Skin epidermis (tissue), 12 donors: ENCODE data around the gene LLGL2.

Source experiments
- H3K27ac ChIP-seq, 21 experiments: fragments of 200-600 bp; sonication (generic) in 11 of 21; one replicate each; pipeline ENCODE4 v1.5.0; 2020; ENCODE audit warnings: mild to moderate bottlenecking in 3 of 21, inconsistent platforms in 2 of 21, moderate library complexity in 2 of 21
- H3K4me3 ChIP-seq, 7 experiments: fragments of 200-600 bp; sonication (generic) in 2 of 7; one replicate each; pipeline ENCODE4 v1.5.0; 2020; ENCODE audit warnings: inconsistent platforms in 2 of 7, mild to moderate bottlenecking in 2 of 7, moderate library complexity in 1 of 7

Gene LLGL2

DNA sequence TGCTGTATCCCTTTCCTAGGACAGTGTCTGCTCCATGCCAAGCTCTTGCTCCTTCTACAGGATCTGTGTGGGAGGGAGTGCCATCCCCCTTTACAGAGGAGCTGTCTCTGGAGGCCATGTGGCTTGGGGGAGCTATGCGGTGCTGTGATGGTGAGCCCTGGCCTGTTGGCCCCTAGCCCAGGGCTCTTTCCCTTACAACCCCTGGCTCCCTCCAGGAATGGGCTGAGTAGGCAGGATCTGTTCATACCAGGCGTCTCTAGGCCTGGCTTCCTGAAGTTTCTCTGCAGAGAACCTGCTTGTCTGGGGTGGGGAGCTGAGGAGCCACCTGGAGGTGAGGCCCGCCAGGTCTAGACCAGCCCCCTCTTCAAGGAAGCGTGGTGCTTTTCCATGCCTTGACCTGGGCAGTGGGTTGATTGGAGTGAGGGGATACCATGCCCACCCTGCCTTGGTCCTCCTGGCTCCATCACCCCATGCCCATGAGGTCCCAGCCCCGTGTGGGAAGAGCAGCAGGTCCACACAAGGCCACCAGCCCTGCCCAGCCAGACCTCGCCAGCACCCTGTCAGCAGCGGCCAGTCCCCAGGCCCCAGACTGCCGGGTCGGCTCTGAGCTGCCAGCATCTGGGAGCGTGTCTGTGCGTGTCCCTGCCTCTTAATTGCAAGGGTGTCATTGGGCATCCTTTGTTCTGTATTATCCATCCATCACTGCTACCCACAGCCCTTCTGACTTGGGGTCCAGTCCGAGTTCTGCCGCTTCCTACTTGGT lies 14.7 kb downstream of the LLGL2 start:
- Histone ChIP-seq H3K27ac (no peak overlapping the region), H3K4me3 (no peak overlapping the region)

DNA sequence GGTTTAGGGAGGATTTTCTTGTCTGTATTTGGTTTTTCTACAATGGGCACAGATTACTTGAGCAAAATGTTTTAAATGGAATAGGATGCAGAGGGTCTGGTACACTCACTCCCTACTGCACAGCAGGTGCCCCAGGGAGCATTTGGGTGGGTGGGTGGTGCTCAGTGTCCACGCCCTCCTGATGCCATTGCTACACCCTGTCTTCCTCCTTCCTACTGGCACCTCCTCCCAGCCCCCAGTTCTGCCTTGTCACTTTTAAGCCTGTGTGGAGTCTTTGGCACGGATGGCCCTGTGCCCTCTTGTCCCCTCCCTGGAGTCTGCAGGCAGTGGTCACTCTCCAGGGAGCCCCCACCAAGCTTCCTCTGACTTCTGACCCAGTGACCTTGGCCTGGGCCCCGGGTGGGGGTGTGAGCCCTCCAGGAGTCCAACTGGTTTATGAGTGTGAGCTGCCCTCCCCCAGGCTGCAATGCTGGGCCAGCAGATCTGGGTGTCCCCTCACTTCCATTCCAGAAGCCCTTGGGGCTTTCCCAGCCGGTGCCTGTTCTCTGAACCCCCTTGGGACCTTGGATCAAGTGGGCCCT lies 15.5 kb downstream of the LLGL2 start:
- peak overlapping the region in 1 of 21 experiments; percentile 14 for H3K27ac ChIP-seq
- no peak overlapping the region for H3K4me3 ChIP-seq

DNA sequence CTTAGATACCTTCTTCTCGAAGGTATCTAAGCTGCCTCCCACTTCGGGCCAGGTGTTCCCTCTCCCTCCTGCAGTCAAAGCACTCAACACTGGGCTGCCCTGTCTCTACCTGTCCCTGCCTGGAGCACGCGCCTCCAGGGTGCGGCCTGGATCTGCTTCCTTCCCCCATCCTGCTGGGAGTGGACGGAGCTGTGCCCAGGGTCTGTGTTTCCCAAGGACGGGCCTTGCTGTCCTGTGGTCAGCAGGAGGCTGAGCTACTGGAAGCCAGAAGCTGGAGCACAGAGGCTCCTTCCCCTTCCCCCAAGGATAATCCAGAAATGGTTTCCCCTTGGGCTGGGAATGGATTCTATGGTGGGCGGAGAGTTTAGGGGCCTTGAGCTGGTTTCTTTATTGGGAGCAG lies 16.7 kb downstream of the LLGL2 start:
- Histone ChIP-seq H3K4me3 (no peak overlapping the region), H3K27ac (no peak overlapping the region)

DNA sequence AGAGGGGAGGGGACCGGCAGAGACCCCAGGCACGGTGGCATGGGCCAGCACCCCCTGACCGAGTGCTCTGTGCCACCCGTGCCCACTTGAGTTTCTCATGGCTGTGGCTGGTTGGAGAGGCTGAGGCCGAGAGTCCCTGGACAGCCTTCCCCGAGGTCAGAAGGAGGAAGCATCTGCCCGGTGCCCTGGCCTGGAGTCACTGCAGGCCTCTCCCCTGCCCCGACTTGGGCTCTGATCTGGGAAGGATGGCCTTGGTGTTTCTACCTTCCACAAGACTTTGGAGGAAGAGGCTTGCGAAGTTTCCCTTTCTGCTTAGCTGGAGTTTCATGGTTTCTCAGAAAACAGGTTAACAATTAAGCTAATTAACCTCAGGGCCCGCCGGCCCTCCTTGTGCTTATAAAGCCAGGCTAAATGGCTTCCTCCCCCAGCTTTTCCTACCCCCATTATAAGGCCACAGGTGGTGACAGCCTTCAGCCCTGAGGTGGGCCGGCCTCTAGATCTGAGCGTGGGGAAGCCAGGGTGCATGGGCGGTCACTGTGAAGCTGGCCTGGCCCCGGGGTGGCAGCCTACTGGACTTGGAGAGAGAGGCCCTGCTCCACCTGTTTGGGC lies 17.3 kb downstream of the LLGL2 start:
- Histone ChIP-seq H3K27ac (no peak overlapping the region), H3K4me3 (no peak overlapping the region)

- Histone ChIP-seq H3K27ac (peak overlapping the region in 2 of 21 experiments; percentile 34 to 44), H3K4me3 (no peak overlapping the region)
Observed at GRCh38 chr17:75544250-75544649, 18.8 kb downstream of the LLGL2 start.

DNA sequence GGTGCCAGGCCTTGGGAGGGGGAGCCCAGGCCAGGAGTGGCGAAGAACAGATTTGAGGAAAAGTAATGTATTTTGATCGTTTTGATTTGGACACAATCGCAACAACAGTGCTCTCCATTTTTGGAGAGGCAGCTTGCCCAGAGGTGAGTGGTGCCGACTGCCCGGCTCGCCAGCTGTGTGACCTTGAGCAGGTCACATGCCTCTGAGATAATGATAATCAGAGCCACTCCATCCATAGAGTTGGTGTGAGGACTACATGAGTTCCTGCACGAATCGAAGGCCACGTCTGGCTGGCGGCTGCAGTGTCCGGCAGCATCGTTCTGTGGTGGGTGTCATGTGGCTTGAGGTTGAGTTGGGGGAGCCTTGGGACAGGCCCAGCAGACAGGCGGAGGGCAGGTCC lies 20.7 kb downstream of the LLGL2 start:
- no peak overlapping the region for H3K4me3 ChIP-seq
- peak overlapping the region in 1 of 21 experiments; percentile 3 for H3K27ac ChIP-seq

GRCh38 chr17:75547091-75547490 lies 21.6 kb downstream of the LLGL2 start:
- peak overlapping the region in 3 of 21 experiments; percentile 7 to 46 (median 23) for H3K27ac ChIP-seq
- H3K4me3 ChIP-seq = no peak overlapping the region

GRCh38 chr17:75548813-75549212 lies 23.3 kb downstream of the LLGL2 start:
- peak overlapping the region in 16 of 21 experiments; percentile 22 to 91 (median 78) for H3K27ac ChIP-seq
- H3K4me3 ChIP-seq = no peak overlapping the region

DNA sequence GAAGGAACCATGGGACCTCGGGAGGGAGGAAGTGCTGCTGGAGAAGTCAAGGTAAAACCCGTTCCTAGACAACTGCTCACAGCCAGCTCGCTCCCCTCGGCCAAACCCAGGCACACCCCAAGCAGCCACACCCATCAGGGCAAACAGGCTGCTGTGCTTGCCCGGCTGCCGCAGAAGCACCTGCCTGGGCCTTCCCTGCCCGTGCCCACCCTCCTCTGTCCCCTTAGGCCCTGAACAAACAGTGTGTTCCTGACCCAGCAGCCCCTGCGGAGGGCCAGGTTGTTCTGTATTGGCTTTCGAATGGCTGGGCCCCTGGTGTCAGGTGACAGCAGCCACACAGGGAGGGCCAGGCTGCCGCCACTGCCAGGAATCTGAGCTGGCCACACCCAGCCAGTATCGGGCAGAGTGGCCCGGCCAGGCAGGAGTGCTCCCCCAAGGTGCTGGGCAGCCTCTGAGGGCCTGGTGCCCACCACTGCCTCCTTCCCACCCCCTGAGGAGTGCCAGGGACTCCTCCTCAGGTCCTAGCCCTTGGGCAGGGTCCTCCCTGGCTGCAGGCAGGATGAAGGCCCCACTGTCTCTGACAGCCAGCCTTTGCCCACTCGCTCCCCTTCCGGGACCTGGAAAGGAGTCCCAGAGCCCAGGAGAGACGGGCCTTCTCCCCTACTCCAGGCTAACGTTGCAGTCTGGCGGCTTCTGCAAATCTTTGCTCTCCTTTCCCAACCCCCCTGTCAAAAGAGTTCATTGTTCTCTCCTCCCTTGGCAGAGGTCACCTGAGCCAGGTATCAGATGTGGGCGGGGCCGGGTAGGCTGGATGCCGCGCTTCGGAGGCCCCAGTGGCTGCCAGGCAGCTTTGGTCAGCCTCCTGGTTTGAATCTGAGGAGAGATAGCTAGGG lies 24.0 kb downstream of the LLGL2 start:
- peak overlapping the region in 19 of 21 experiments; percentile 53 to 91 (median 80) for H3K27ac ChIP-seq
- H3K4me3 ChIP-seq = no peak overlapping the region

GRCh38 chr17:75550139-75550465 lies 24.6 kb downstream of the LLGL2 start:
- Histone ChIP-seq H3K4me3 (no peak overlapping the region), H3K27ac (peak overlapping the region in 16 of 21 experiments; percentile 16 to 91 (median 80))

- Histone ChIP-seq H3K27ac (peak overlapping the region in 2 of 21 experiments; percentile 54 to 80), H3K4me3 (no peak overlapping the region)
Observed at GRCh38 chr17:75551266-75551665, 25.8 kb downstream of the LLGL2 start.

DNA sequence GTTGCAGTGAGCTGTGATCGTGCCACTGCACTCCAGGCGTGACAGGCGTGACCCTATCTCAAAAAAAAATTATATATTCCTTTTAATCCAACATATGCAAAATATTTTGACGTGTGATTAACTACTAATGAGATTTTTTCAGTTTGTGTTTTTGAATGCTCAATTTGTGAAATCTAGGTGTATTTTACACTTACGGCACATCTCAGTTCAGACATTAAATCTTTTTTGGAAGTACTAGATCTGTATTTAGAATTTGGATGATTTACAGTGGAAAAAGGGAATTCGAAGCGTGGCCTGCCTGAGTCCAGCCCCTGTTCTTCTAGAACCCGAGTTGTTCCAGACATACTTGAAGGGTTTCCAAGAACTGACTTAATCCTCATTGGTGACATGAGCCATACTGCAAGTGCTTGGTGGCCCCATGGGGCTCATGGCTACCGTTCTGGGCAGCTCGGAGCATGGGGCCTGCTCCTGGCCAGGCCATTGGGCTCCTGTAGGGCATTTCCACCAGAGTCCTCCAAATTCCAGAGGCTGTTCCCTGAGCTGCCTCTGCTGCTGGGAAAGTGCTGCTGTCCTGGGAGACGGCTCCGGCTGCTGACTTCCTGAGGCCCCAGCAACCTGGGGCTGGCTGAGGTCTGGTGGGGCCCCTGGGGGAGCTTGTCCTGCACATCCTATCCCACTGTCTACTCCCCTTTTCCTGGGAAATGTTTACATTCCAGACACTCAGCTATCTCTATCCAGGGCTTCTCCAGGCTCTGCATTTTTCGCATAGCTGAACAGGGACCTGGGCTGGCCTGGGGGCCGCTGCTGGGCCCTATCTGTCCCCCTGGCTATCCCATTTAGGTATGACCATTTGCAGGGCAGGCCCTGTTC lies 27.2 kb downstream of the LLGL2 start:
- Histone ChIP-seq H3K27ac (no peak overlapping the region), H3K4me3 (no peak overlapping the region)

GRCh38 chr17:75553295-75554110 lies 28.0 kb downstream of the LLGL2 start:
- Histone ChIP-seq H3K4me3 (no peak overlapping the region), H3K27ac (no peak overlapping the region)

- H3K27ac ChIP-seq = no peak overlapping the region
- H3K4me3 ChIP-seq = no peak overlapping the region
Observed at GRCh38 chr17:75555679-75556153, 30.2 kb downstream of the LLGL2 start.

DNA sequence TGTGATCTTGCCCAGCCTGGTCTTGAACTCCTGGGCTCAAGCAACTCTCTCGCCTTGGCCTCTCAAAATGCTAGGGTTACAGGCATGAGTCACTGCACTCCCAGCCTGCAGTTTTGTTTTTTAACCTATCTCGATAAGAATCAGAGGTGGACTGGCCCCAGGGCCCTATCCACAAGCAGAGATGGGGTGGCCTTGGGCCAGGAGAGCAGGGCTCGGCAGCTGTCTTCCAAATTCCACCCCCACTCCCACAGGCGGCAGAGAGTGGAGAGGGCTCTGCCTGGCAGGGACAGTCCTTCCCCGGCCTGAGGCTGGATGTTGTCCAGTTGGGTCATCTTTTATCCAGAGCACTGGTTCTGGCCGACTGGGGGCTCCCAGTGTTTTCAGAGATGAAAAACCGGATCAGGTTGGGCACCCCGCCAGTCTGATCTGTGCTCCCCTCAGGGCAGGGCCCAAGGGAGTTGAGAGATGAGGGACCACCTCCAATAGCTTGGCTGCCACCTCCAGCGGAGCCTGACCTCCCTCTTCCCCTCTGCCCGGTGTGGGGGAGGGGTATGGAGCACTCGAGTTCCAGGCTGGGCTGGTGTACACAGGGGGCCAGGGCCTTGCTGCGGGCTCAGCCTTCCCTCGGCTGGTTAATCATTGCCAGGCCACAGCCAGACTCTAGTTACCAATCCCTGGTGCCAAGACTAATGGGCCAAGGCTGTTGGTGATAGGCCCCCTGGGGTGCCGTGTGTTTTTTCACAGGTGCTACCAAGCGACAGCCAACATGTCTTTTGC lies 31.8 kb downstream of the LLGL2 start:
- Histone ChIP-seq H3K4me3 (no peak overlapping the region), H3K27ac (no peak overlapping the region)

DNA sequence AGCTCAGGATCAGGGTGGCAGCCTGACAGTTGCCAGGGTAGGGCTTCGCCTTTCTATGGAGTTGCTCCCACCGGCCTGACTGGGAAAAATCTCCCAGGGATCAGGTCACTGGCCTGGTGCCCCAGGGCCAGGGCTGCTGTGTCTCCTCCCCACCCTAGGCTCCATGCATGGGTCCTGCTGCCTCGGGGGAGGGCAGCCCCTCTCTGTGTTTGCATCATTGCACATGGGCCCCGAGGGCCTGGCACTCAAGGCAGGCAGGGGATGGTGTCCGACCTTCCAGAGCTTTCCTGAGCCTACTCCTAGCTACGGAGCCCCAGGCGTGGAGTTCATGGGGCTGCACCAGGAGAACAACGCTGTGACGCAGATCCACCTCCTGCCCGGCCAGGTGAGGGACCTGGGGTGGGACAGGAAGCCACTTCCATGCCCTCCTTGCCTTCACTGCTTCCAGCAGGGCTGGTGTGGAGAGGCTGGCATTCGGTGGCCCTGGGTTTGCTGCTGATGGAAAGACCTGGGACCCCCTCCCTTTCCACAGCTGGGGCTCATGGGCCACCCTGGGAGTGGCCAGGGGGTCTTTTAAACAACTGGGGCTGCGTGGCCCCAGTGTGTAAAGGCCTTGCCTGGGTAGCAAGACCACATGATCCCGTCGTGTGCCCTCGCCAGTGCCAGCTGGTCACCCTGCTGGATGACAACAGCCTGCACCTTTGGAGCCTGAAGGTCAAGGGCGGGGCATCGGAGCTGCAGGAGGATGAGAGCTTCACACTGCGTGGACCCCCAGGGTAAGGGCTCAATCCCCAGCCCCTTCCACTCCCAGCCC lies 32.6 kb downstream of the LLGL2 start:
- H3K4me3 ChIP-seq = no peak overlapping the region
- no peak overlapping the region for H3K27ac ChIP-seq
